Mesodermal cell (in vitro differentiated cells): Measurements from ENCODE around the gene THAP8.
A peak's percentile ranks its signal among the peaks of the same experiment; 100 is the strongest.

ENCODE experiments used
- H3K27ac ChIP-seq: 2 replicates; pipeline ENCODE4 v1.7.0; 2013; ENCODE audit warnings: mild to moderate bottlenecking, low read depth, low read length, moderate library complexity; ENCODE audit not compliant: severe bottlenecking
- H3K36me3 ChIP-seq: 2 replicates; pipeline ENCODE4 v1.7.1; 2013; ENCODE audit warnings: mild to moderate bottlenecking, low read length, moderate library complexity; ENCODE audit not compliant: control insufficient read depth, insufficient read depth
- H3K4me1 ChIP-seq: one replicate; pipeline ENCODE4 v1.7.1; 2013; ENCODE audit warnings: mild to moderate bottlenecking, low read length; ENCODE audit not compliant: insufficient read depth, control insufficient read depth, poor library complexity, severe bottlenecking
- H3K4me3 ChIP-seq: 2 replicates; pipeline ENCODE4 v1.7.0; 2013; ENCODE audit warnings: low read length, control low read depth, mild to moderate bottlenecking; ENCODE audit not compliant: insufficient read depth, poor library complexity, severe bottlenecking; ENCODE audit errors: extremely low read depth
- H3K9me3 ChIP-seq: 2 replicates; pipeline ENCODE4 v1.7.1; 2013; ENCODE audit warnings: mild to moderate bottlenecking, low read length, moderate library complexity; ENCODE audit not compliant: control insufficient read depth
- WGBS, 2 experiments: methylation state at CpG; one replicate each; pipeline ENCODE4 v1.1.5; 2013; ENCODE audit warnings: missing lambda C conversion rate in 2 of 2; ENCODE audit not compliant: insufficient coverage in 2 of 2; 5-methylcytosine and 5-hydroxymethylcytosine counted together

The THAP8 gene

DNA sequence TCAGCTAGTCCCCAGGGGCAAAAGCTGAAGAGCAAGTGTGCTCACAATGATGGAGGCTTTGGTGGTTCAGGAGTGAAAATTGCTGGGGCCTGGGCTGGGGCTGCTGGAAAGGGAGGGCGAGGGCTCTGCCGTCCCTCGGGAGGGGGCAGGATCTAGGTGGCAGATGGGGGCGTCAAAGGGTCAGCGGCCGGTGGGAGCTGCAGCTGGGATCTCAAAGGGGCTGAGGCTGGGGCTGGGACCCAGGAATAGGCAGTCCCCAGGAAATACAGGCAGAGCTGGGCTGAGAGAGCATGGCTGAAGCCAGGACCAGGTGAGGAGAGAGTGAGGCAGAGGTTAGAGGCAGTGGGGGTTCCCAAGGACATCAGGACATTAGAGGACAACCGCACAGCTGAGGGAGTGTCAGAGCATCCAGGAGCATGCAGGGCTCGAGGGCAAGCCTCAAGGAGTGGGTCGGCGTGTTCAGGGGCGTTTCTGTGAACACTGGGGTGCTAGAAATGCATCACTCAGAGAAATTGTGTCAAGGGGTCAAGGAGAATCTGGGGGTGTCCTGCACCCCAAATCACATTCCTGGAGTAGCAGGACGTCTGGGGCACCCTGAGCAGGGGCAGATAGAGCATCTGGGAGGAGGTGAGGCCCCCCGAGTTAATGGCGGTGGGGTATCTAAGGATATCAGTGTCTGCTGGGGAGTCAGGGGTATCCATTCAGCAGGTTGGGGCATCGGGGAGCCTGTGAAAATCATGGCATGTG is 44.3 kb downstream of the THAP8 start:
- H3K9me3 ChIP-seq: no peaks in the 10 kb centered on the region
- peaks cover 8% of the 10 kb centered on the region for H3K4me1 ChIP-seq
- H3K27ac ChIP-seq: no peak overlapping the region
- 63 to 70% methylated on average over 12 to 15 of the region's 15 CpGs for WGBS, 2 experiments
- peak overlapping the region; percentile 19 for H3K4me3 ChIP-seq
- H3K36me3 ChIP-seq: no peaks in the 10 kb centered on the region

DNA sequence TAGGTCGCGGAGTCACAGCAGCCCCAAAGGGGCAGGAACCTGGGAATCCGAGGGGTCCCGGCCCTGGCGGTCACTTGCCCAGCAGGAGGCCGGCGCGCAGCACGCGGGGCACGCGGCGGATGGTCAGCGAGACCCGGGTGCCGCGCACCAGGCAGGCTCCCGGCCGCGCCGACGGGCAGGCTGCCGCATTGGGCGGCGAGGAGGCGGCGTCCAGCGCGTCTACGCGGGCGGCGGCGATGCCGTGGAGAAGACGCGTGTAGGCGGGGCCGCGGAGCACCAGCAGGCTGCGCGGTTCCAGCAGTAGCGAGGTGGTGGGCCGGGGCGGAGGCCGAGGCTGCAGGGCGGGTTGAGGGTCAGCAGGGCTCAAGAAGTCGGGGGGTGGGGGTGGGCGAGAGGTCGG is 44.9 kb downstream of the THAP8 start:
- Histone ChIP-seq H3K27ac (no peak overlapping the region), H3K4me3 (peak overlapping the region; percentile 19), H3K36me3 (no peaks in the 10 kb centered on the region), H3K9me3 (no peaks in the 10 kb centered on the region), H3K4me1 (peaks cover 5% of the 10 kb centered on the region)
- WGBS, 2 experiments: 7 to 16% methylated on average over 28 to 48 of the region's 50 CpGs

DNA sequence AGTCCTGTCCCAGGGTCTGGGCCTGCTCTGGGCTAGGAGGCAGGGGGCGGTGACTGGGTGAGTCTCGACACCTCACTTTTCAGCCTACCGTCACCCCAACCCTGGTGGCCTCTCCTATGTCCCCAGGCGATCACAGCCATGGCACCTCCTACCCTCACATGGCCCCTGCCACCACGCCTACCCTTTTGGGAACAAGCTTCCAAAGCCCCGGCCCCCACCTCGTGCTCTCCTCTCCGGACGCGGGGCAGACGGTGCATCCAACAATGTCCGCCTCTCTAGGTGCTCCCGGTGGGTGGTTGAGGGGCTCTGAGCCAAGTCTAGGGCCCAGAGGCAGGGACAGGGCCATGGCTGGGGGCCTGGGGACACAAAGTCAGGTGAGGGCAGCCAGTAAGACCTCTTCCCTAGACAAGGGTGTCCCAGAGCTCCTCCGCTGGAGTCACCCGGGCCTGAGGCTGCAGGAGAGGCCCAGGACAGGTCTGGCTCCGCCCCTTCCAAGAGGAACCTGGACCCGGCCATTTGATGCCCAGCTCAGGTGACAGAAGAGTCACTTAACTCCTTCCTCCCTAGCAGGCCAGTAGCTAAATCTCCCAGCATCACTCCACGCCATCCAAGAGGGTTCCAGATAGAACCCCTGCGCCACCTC is 45.6 kb downstream of the THAP8 start, which contains the start of gene SYNE4:
SYNE4 (minus strand) TSS at position 478 of the 643 bp plus-strand sequence; CDS start at position 346, 132 bp downstream.
- Histone ChIP-seq H3K36me3 (no peaks in the 10 kb centered on the region), H3K4me3 (peak within 1 kb of the TSS; percentile 19), H3K9me3 (no peaks in the 10 kb centered on the region), H3K4me1 (peaks cover 5% of the 10 kb centered on the region), H3K27ac (no peak within 1 kb of the TSS)
- WGBS, 2 experiments: 67 to 76% methylated on average over 16 to 19 of the region's 19 CpGs

DNA sequence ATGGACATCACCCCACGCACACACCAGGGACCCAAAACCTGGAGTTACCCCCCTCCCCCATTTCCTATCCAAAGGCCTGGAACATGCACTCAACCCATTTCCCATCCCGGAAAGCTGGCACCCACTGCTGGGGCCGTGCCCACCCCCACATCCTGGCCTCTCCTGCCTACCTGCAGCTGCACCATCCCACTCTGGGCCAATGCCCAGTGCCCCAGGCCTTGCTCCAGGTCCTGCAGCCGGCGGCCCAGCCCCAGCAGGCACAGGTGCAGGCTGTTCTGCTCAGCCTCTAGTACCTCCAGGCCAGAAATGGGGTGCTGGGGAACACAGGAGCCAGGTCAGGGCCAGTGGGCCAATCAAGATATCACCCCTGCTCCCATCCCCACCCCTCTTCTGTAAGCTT is 47.1 kb downstream of the THAP8 start:
- no peaks in the 10 kb centered on the region for H3K36me3 ChIP-seq
- WGBS, 2 experiments: 100% methylated on average over 3 to 4 of the region's 5 CpGs

DNA sequence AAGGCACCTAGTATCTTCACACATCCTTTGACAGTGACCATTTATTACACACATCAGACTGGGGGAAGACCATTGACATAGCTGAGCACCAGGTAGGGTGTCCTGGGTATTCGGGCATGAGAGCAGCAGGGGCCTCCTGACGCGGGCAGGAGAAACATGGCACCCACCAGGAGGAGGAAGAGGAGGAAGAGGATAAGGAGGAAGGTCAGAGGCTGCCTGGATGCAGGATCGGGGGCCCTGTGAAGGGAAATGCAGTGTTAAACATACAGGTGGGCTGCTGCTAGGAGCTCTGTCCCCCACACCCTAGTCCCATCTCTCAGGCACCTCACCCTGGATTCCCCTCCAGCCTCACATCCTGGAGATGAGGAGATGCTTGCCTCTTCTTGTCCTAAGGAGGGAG is 50.8 kb downstream of the THAP8 start:
- Histone ChIP-seq H3K27ac (no peak overlapping the region), H3K4me1 (no peaks in the 10 kb centered on the region), H3K4me3 (no peak overlapping the region), H3K9me3 (no peaks in the 10 kb centered on the region), H3K36me3 (peaks cover 11% of the 10 kb centered on the region)
- WGBS, 2 experiments: 97 to 100% methylated on average over 3 of the region's 4 CpGs

More for the DNA sequence above, 47.1 kb downstream of the THAP8 start:
- H3K4me1 ChIP-seq: peaks cover 5% of the 10 kb centered on the region
- no peak overlapping the region for H3K4me3 ChIP-seq
- no peaks in the 10 kb centered on the region for H3K9me3 ChIP-seq
- no peak overlapping the region for H3K27ac ChIP-seq

DNA sequence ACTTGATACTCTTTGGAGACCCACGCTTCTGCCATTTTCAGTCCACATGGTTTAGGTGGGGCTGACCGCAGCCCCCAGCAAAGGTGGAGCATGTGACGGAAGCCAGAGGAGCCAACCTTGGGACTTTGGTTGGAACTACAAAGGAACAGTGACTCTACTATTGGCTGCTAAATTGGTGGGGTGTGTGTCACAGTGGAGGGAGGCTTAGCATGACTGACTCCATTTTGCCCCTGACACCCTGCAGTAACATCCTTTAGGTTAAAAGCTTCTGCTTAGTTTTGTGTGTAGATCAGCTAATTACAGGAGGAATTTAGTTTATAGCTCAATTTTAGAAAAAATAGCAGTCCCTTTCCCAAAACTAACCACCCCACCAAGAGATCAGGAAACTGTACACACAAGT is 52.5 kb downstream of the THAP8 start:
- H3K36me3 ChIP-seq: peaks cover 19% of the 10 kb centered on the region
- H3K4me1 ChIP-seq: no peaks in the 10 kb centered on the region
- no peak overlapping the region for H3K4me3 ChIP-seq
- H3K27ac ChIP-seq: no peak overlapping the region
- no peaks in the 10 kb centered on the region for H3K9me3 ChIP-seq
- WGBS, 2 experiments: 89 to 100% methylated on average over 1 to 2 of the region's 3 CpGs

DNA sequence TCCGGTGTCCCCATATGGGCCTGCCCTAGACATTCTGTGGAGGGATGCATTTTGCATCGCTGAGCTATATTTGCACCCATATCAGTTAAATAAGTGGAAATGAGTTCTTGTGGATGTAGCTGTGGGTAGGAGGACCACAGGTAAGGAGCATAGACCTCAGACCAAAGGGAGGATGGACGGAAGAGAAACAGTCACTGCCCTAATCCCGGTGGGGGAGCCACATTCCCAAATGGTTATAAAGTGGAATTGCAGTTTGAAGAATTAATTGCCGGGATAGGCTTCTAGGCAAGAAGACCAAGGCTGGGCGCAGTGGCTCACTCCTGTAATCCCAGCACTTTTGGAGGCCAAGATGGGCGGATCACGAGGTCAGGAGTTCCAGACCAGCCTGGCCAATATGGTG is 57.3 kb downstream of the THAP8 start:
- Histone ChIP-seq H3K36me3 (peaks cover 19% of the 10 kb centered on the region), H3K4me3 (no peak overlapping the region), H3K4me1 (peaks cover 3% of the 10 kb centered on the region), H3K9me3 (no peaks in the 10 kb centered on the region), H3K27ac (no peak overlapping the region)
- WGBS, 2 experiments: 90 to 96% methylated on average over 3 to 6 of the region's 8 CpGs

DNA sequence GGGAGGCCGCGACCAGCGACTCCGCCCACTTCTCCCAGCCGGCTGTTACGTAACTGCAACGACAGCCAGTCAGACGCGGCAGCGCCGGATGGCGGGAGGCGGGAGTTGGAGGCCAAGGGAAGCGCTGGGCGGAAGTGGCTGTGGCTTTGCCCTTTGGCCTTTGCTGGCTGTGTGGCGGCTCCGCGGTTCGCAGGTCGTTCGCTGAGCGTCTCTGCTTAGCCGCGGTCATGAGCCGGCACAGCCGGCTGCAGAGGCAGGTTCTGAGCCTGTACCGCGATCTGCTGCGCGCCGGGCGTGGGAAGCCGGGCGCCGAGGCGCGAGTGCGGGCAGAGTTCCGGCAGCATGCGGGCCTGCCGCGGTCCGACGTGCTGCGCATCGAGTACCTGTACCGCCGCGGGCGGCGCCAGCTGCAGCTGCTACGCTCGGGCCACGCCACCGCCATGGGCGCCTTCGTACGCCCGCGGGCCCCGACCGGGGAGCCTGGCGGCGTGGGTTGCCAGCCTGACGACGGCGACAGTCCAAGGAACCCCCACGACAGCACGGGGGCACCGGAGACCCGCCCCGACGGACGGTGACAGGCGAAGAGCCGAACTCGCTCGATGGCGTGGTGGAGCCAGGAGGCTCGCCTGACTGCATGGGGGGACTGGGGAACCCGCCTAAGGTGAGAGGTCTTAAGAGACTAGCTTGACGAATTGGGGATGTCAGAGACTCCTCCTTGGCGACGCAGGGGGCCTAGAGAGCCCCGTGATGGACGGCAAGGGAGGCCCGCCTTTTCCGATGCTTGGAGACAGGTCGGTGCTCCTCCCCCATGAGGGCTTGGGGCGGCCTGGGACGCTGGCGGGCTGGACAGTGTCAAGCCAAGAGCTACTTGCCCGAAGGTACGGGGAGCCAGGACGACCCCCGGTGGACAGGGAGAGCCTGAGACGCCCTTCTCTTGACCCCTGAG is 58.8 kb downstream of the THAP8 start, which contains the start of gene SDHAF1:
SDHAF1 (plus strand) TSS at position 141 of the 946 bp plus-strand sequence; CDS start at position 228, 87 bp downstream.
- Histone ChIP-seq H3K27ac (peak within 1 kb of the TSS; percentile 41), H3K9me3 (no peaks in the 10 kb centered on the region), H3K4me3 (peak within 1 kb of the TSS; percentile 83), H3K4me1 (peaks cover 3% of the 10 kb centered on the region), H3K36me3 (peaks cover 8% of the 10 kb centered on the region)
- 0 to 1% methylated on average over 84 to 94 of the region's 97 CpGs for WGBS, 2 experiments

DNA sequence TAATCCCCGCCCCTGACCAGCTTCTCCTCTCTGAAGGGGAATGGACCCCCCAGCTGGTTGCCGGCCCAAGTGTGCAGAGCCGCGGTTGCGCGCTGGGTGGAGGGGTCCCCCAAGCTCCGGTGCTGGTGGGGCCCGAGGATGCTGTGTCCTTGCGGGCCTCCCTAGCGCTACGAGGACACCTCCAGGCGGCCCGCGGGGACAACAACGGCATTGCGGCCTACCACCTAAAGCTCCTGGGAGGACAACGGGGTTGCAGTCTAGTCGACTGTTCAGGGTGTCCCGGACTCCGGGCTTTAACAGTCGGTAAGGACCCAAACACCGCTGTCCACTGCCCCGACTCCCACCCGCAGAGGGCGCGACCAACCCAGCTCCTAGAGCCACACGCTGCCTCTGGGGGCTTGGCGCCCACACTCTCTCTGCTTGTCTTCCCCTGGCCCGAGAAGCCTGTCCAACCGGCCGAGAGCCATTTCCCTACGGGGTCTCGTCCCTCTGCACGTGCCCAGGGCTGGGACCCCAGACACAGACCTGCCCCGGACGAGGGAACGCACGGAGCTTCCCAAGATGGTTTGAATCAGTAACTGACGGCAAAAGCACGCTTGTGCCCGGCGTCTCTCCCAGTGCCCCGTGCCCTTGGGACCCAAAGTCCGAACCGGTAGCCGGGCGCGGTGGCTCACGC is 60.0 kb downstream of the THAP8 start:
- Histone ChIP-seq H3K27ac (no peak overlapping the region), H3K4me1 (peaks cover 3% of the 10 kb centered on the region), H3K4me3 (no peak overlapping the region), H3K9me3 (no peaks in the 10 kb centered on the region), H3K36me3 (peaks cover 8% of the 10 kb centered on the region)
- 87 to 95% methylated on average over 37 to 44 of the region's 49 CpGs for WGBS, 2 experiments
